Erythroblast (primary cell): ENCODE results near the gene USP22.

ENCODE experiments used
- DNase-seq, 2 experiments: peaks; one replicate each; lab custom pipeline; 2025; lab: John Stamatoyannopoulos, UW
- GATA1 ChIP-seq: IDR thresholded peaks from 2 replicates; pipeline ENCODE4 v1.6.1; 2011; ENCODE audit warnings: low read depth, mild to moderate bottlenecking, control low read depth, low read length, moderate library complexity
- POLR2A ChIP-seq: IDR thresholded peaks from 2 replicates; pipeline ENCODE4 v1.6.1; 2011; ENCODE audit warnings: mild to moderate bottlenecking, low read length

USP22 gene

GRCh38 chr17:20997711-20998570 lies 44.9 kb downstream of the USP22 start:
- no peak for DNase-seq
- TF ChIP-seq GATA1: no peak
- TF ChIP-seq POLR2A: no peak

DNA sequence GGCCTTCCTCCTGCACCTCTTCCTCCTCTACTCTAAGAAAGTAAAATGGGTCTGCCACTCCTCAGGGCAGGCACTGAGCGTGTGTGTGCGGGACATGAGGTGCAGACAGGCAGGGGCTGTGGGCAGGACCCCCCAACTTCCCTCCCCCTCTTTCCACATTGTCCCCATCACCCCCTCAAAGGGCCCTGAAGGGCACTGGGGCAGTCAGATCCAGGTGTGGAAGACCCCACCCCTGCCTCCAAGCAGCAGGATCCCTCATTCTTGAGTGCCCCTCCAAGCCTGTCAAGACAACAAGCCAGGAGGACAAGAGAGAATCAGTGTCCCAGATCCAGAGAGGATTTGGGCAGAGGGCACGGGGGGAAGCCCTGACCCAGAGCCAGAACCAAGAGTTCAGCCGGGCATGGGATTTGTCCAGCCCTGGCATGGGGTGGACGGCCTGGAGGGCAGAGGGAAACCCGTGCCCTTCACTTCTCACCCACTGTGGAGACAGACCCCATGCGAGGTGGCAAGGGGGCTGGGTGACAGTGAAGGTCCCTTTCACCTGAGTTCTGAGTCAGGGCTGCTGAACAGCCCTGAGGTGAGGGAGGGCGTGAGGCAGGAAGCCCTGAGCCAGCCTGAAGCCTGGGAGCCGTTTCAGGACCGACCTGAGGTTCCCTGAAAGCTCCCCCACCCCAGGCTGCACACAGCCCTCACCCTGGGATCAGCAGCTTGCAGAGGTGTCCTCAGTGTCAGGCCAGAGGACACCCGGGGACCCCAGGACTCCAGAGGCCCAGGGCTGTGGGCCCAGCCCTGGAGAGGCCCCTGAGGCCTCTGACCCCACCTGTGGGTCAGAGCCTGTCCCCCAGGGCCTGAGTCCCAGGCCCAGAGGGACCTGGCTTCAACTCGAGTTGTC lies 45.8 kb downstream of the USP22 start:
- no peak for DNase-seq
- TF ChIP-seq POLR2A (no peak), GATA1 (no peak)

DNA sequence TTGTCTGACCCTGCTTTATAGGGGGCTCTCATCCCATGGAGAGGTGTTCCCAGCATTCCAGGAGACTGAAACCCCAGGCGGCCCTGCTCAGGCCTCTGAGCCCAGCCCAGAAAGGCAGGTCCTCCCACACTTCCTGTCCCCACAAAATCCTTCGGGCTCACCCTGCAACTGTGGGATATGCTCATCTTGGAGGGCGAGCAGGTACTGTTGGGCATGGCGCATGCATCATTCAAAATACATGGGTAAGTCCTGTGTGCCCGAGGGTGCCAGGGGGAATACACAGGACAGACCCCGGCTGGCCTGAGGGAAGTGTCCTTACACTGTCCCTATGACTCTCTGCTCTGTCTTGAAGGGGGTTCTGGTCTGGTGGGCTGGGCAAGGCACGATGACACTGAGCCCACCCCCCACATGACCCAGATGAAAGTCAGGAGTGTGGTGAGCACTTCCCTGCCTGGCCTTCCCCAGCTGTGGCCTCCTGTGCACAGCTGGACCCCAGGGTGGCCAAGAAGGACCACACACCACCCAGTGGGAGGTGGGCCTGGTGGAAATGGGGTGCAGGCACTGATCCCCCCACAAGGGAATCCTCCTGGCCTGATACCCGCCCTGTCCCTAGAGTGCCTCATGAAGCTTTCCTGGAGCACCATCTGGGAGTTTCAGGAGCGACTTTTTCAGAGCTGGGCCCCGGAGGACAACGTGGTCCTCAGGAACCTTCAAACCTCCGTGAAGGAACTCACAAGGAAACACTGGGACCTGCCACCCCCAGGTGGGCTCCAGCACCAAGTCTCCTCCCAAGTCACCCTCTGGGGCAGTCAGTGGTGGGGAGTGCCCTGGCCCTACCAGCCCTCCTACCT lies 46.7 kb downstream of the USP22 start:
- no peak for DNase-seq
- TF ChIP-seq GATA1 (no peak), POLR2A (no peak)

GRCh38 chr17:20995164-20995872 lies 47.5 kb downstream of the USP22 start:
- TF ChIP-seq POLR2A: no peak
- TF ChIP-seq GATA1: no peak
- no peak for DNase-seq

DNA sequence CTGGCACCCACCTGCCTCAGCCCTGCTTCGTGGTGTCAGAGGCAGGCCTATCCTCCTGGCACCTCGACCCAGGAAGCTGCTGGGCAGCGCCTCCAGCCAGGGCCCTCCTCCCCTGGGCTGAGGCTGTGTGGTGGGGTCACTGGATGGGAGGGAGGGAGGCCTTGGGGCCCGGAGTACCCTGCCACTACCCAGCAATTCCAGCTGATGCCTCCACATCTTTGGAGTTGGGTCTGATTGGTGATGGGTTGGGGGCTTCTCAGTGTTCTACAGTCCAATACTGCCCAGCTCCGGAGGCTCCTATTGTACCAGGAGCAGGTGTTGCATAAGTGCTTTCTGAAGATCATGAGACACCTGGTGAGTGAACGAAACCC lies 48.0 kb downstream of the USP22 start:
- DNase-seq: no peak
- TF ChIP-seq POLR2A (no peak), GATA1 (no peak)

DNA sequence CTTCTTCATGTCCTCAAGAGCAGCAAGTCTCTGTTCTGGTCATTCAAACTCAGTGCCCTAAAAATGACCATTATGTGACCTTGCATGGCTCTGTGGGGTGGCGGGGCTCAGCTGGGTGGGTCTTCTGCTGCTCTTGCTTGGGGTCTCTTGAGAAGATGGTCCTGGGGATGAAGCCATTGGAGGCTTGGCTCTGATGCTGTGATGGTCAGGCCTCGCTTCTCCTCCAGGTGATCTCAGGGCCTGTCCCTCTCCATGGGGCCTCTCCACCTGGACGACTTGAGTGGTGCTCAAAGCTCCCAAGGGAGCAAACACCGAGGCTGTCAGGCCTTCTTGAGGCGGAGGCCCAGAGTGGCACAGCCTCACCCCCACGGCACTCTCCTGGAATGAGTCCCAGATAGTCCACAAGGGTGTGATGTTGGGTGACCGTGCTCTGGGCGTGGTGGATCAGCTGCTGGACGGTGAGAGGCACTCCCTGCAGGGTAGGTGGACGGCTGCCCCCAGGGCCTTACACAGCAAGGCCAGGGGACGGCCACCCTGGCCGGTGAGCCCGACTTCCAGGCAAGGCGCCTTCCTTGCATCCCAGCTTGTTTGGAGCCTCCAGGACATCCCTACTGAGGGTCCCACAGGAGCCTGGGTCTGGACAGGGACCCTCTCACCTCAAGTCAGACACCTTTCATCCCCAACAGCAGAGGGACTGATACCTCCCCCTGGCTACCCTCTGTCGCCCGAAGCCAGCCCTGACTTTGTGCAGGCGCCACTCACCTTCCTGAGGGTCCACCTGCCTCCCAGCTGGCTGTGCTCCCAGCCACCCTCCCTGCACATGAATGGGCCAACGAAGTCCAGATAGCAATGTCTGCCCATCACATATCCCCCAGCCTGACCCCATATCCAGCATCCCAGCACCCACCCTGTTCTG lies 48.7 kb downstream of the USP22 start:
- DNase-seq: no peak
- no peak for TF ChIP-seq POLR2A
- TF ChIP-seq GATA1: no peak

- DNase-seq: peak; percentile 66 to 76
- no peak for TF ChIP-seq GATA1
- TF ChIP-seq POLR2A: no peak
These were observed 49.6 kb downstream of the USP22 start for GRCh38 chr17:20992987-20993862.

DNA sequence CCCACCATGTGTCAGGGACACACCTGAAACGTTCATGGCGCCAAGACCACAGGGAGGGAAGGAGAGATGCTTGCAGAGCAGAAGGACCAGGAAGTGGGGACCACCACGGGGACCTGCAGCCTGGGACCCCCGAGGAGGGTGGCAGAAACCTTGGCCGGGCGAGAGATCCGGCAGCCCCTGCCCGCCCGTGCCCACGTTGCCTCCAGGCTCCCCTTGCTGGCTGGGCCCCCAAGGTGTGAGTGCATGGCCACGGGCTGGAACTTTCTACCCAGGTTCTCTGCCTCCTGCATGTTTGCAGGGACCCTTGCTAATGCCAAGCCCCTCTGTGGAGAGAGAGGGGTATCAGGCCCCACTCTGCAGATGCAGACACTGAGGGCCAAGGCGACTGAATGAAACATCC lies 50.4 kb downstream of the USP22 start:
- TF ChIP-seq GATA1 (no peak), POLR2A (no peak)
- DNase-seq: no peak

DNA sequence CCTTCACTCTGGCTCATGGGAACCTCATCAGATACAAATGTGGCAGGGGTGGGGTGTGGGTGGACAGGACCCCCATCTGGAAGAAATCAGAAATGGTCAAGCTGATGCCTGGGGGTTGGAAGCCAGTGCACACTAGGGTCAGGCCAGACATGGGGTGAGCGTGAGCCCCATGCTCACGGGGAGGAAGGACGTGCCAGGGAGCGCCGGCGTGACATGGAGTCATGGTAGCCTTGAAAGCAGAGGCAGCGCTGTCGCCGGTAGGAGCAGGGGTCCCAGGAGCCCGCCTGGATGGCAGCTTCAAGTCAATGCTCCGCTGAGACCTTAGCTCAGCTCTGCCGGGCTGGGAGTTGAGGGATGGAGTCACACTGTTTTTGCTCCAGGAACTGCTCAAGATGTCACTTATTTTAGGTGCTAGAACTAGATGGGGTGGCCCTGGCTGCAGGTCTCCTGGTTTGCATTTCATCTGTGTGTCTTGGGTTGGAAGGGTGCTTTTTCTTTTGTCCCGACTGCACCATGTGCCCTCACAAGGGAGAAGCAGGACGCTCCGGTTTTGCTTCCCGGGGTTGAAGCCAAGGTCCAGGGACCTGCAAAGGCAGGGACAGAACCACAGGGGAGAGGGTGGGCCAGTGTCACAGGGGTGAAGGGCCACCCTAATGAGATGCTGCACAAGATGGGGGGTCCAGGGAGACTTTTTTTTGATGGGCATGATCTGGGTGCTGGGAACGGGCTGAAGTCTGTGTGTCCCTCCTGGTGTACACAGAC lies 51.4 kb downstream of the USP22 start:
- DNase-seq: no peak
- TF ChIP-seq POLR2A: no peak
- no peak for TF ChIP-seq GATA1
